Suprapubic skin (tissue), 4 donors: Measurements from ENCODE around the gene SPATA3.

ENCODE experiments used
- CTCF ChIP-seq, 2 donors: fragments of 200-600 bp in 1 of 2; fragments of 450-650 bp in 1 of 2; sonication (generic) in 1 of 2; IDR thresholded peaks; one replicate each; pipeline ENCODE4 v1.5.1; 2016 to 2019; ENCODE audit warnings: antibody characterized with exemption in 2 of 2, mild to moderate bottlenecking in 1 of 2, moderate library complexity in 1 of 2
- EP300 ChIP-seq: sonication (generic); formaldehyde crosslinking; IDR thresholded peaks from one replicate; pipeline ENCODE4 v1.6.1; 2017; ENCODE audit warnings: antibody characterized with exemption
- POLR2AphosphoS5 ChIP-seq, 3 donors: sonication (generic); formaldehyde crosslinking; IDR thresholded peaks; one replicate each; pipeline ENCODE4 v1.6.1; 2017; ENCODE audit warnings: antibody characterized with exemption in 3 of 3

GRCh38 chr2:230985519-230986231 lies 10.2 kb upstream of the SPATA3 start:
- TF ChIP-seq POLR2AphosphoS5 (IDR thresholded peaks at IDR 0.05), result no peak
- no peak for TF ChIP-seq CTCF (IDR thresholded peaks at IDR 0.05)
- no peak for TF ChIP-seq EP300
